IMR-90 (cell line): ENCODE results near the gene GFAP. TPM values are rescaled to one million over a fixed set of nuclear protein-coding genes. Genes with fewer than 3 reads are reported as not detected.

Experiments used
- ATAC-seq: fragments of 200-7000 bp; cut with Tn5 transposase; 2 replicates; pipeline ENCODE4 v1.9.1; 2020; ENCODE audit warnings: low read depth, mild to moderate bottlenecking, moderate library complexity
- BruUV-seq: library from RNA; stranded (reverse); fragments of 400-500 nt; replicated peaks from 2 replicates; lab custom pipeline; 2021; lab: Mats Ljungman, UMichigan
- CTCF ChIA-PET: fragments of 300-600 bp; formaldehyde crosslinking; extraction: SDS; loops from one replicate; lab custom pipeline; 2021; ENCODE audit warnings: antibody characterized with exemption; lab: Yijun Ruan, JAX
- POLR2A ChIA-PET: fragments of 300-600 bp; sonication (Branson Sonifier 250); formaldehyde crosslinking; loops from one replicate; lab custom pipeline; 2022; ENCODE audit warnings: antibody characterized with exemption; ENCODE audit not compliant: unreplicated experiment; lab: Charles Lee
- DNase-seq: peaks from one replicate; pipeline ENCODE4 v3.0.0; 2013
- H2AFZ ChIP-seq: replicated peaks from 2 replicates; pipeline ENCODE3; 2013; ENCODE audit warnings: low read length, mild to moderate bottlenecking; ENCODE audit not compliant: poor library complexity
- H2AK5ac ChIP-seq: 2 replicates; pipeline ENCODE4 v1.6.1; 2013; ENCODE audit warnings: low read depth, low read length, inconsistent platforms
- H2AK9ac ChIP-seq: replicated peaks from 2 replicates; pipeline ENCODE3; 2013; ENCODE audit warnings: mild to moderate bottlenecking, low read depth, low read length, moderate library complexity; ENCODE audit not compliant: poor library complexity
- H2BK120ac ChIP-seq: 2 replicates; pipeline ENCODE4 v1.6.1; 2013; ENCODE audit warnings: low read depth, low read length, inconsistent platforms
- H2BK15ac ChIP-seq: 3 replicates; pipeline ENCODE4 v1.6.1; 2013; ENCODE audit warnings: low read depth, low read length, inconsistent platforms
- H2BK20ac ChIP-seq: 2 replicates; pipeline ENCODE4 v1.6.1; 2013; ENCODE audit warnings: low read depth, mild to moderate bottlenecking, inconsistent platforms, low read length, moderate library complexity
- H2BK5ac ChIP-seq: 2 replicates; pipeline ENCODE4 v1.6.1; 2013; ENCODE audit warnings: mild to moderate bottlenecking, low read depth, low read length, inconsistent platforms; ENCODE audit not compliant: poor library complexity, severe bottlenecking
- H3K14ac ChIP-seq: replicated peaks from 2 replicates; pipeline ENCODE4 v1.6.1; 2013; ENCODE audit warnings: low read depth, low read length, inconsistent platforms
- H3K18ac ChIP-seq: 2 replicates; pipeline ENCODE4 v1.6.1; 2013; ENCODE audit warnings: low read depth, low read length, control low read depth
- H3K23ac ChIP-seq: 2 replicates; pipeline ENCODE4 v1.6.1; 2013; ENCODE audit warnings: low read depth, low read length, inconsistent platforms
- H3K27ac ChIP-seq: 2 replicates; pipeline ENCODE4 v1.5.1; 2013; ENCODE audit warnings: mild to moderate bottlenecking, control low read depth, low read length; ENCODE audit not compliant: insufficient read depth
- H3K27me3 ChIP-seq: 2 replicates; pipeline ENCODE4 v1.6.1; 2013; ENCODE audit warnings: low read length; ENCODE audit not compliant: control insufficient read depth, insufficient read depth
- H3K36me3 ChIP-seq: 2 replicates; pipeline ENCODE4 v1.6.1; 2013; ENCODE audit warnings: low read length, mixed read lengths; ENCODE audit not compliant: control insufficient read depth, insufficient read depth
- H3K4ac ChIP-seq: 2 replicates; pipeline ENCODE4 v1.6.1; 2013; ENCODE audit warnings: low read depth, low read length, inconsistent platforms
- H3K4me1 ChIP-seq: 2 replicates; pipeline ENCODE4 v1.6.1; 2013; ENCODE audit warnings: low read length, mixed read lengths; ENCODE audit not compliant: control insufficient read depth, insufficient read depth
- H3K4me2 ChIP-seq: 2 replicates; pipeline ENCODE4 v1.6.1; 2013; ENCODE audit warnings: low read depth, mild to moderate bottlenecking, control low read depth, low read length, moderate library complexity
- H3K4me3 ChIP-seq: 2 replicates; pipeline ENCODE4 v1.5.1; 2013; ENCODE audit warnings: low read depth, mild to moderate bottlenecking, control low read depth, low read length, moderate library complexity; ENCODE audit not compliant: insufficient read depth
- H3K56ac ChIP-seq: 2 replicates; pipeline ENCODE4 v1.6.1; 2013; ENCODE audit warnings: low read length, inconsistent platforms; ENCODE audit not compliant: insufficient read depth; ENCODE audit errors: extremely low read depth
- H3K79me1 ChIP-seq, 2 experiments: 2 replicates each; pipeline ENCODE4 v1.6.1; 2013; ENCODE audit warnings: low read length in 2 of 2, inconsistent platforms in 1 of 2, low read depth in 1 of 2
- H3K9ac ChIP-seq: 2 replicates; pipeline ENCODE4 v1.6.1; 2013; ENCODE audit warnings: low read depth, low read length, control low read depth
- H3K9me1 ChIP-seq: 2 replicates; pipeline ENCODE4 v1.6.1; 2013; ENCODE audit warnings: low read length, inconsistent platforms; ENCODE audit not compliant: insufficient read depth
- H3K9me3 ChIP-seq: 2 replicates; pipeline ENCODE4 v1.6.1; 2013; ENCODE audit warnings: low read length; ENCODE audit not compliant: control insufficient read depth, insufficient read depth
- H4K20me1 ChIP-seq: 2 replicates; pipeline ENCODE4 v1.6.1; 2013; ENCODE audit warnings: low read length, inconsistent platforms; ENCODE audit not compliant: insufficient read depth
- H4K5ac ChIP-seq: 2 replicates; pipeline ENCODE4 v1.6.1; 2013; ENCODE audit warnings: mild to moderate bottlenecking, low read depth, low read length, control low read depth
- H4K8ac ChIP-seq, 2 experiments: 2 replicates each; pipeline ENCODE4 v1.6.1; 2013; ENCODE audit warnings: low read depth in 2 of 2, low read length in 2 of 2, control low read depth in 1 of 2, inconsistent platforms in 1 of 2
- H4K91ac ChIP-seq: 2 replicates; pipeline ENCODE4 v1.6.1; 2013; ENCODE audit warnings: low read depth, low read length, inconsistent platforms; ENCODE audit not compliant: insufficient read depth
- MAFK ChIP-seq: IDR thresholded peaks from 2 replicates; pipeline ENCODE4 v1.6.1; 2012; ENCODE audit warnings: low read depth, low read length, improper control_type of control experiment
- RFX5 ChIP-seq: IDR thresholded peaks from 2 replicates; pipeline ENCODE4 v1.8.0; 2012; ENCODE audit warnings: low read depth, mild to moderate bottlenecking, low read length, moderate library complexity
- WGBS, 2 experiments: methylation state at CpG; one replicate each; pipeline versions ENCODE4 v1.1.5 to v1.1.7; 2013; ENCODE audit warnings: missing lambda C conversion rate in 2 of 2; ENCODE audit not compliant: insufficient read length in 1 of 2; ENCODE audit errors: extremely low coverage in 2 of 2; 5-methylcytosine and 5-hydroxymethylcytosine counted together
- dilution Hi-C: fragments of 300-500 bp; cut with HindIII; formaldehyde crosslinking; loops from one replicate; pipeline ENCODE4 v1.14.3; 2018; ENCODE audit warnings: low sequenced_read_pairs; ENCODE audit not compliant: unreplicated experiment
- in situ Hi-C: fragments of 300-500 bp; cut with MboI; formaldehyde crosslinking; loops from 3 replicates; pipeline ENCODE4 v1.14.3; 2019; ENCODE audit warnings: low sequenced_read_pairs, inconsistent platforms, mixed read lengths
- intact Hi-C: fragments of 100-400 bp; cut with micrococcal nuclease; formaldehyde crosslinking; loops from 2 replicates; pipeline ENCODE4 v1.10.0; 2022
- polyA plus RNA-seq, 3 experiments: library from polyadenylated mRNA; depleted of rRNA; stranded (reverse); fragments of >200 nt; gene quantifications; 2 replicates each; pipeline ENCODE4 v1.2.3, GENCODE V29; 2012; ENCODE audit warnings: low replicate concordance in 1 of 3
- total RNA-seq: library from RNA; depleted of rRNA; stranded (reverse); fragments of >200 nt; gene quantifications from 2 replicates; pipeline ENCODE4 v1.2.3, GENCODE V29; 2012

GFAP gene
- total and polyA plus RNA-seq, 2 of the 4 experiments (the other 2 are of a cell fraction): 0.18 to 0.19 TPM

DNA sequence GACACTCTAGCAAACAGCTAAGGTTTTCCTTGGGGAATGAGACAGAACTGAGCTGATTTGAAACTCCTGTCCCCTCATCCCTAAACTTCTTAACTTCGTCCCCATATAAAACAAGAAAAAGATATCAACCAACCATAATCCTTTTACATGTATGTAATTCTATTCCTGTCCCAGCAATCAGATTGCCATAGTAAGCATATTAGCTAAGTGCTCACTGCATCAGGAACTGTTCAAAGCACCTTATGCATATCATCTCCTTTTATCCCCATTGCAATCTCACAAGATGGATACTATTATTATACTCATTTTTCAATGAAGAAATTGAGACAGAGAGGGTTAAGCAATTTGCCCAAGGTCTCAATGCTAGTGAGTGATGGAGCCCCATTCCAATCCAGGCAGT is 25.5 kb upstream of the GFAP start:
- BruUV-seq: no TSS peak

More for the DNA sequence above, 25.5 kb upstream of the GFAP start:
- ATAC-seq (no peak), DNase-seq (no peak)
- intact Hi-C loops: no loop called here
- H3K4me3 ChIP-seq: no peak overlapping the region
- 0 out of 2 replicates have a peak overlapping the region, but pooled peaks have one; percentile 16 for H2BK20ac ChIP-seq
- dilution Hi-C loops: no loop called here
- H3K4me1 ChIP-seq: peaks cover 12% of the 10 kb centered on the region
- no peaks in the 10 kb centered on the region for H3K9me3 ChIP-seq
- H2AFZ ChIP-seq: no peak overlapping the region
- H2AK9ac ChIP-seq: no peak overlapping the region
- in situ Hi-C loops: no loop called here
- no peak overlapping the region for H3K27ac ChIP-seq
- H3K14ac ChIP-seq: no peak overlapping the region
- no peak overlapping the region for H3K18ac ChIP-seq
- peak overlapping the region in 1 of 2 experiments; percentile 40; a peak in 1 of 4 replicates for H4K8ac ChIP-seq
- no peak overlapping the region for H2BK15ac ChIP-seq
- H4K20me1 ChIP-seq: peaks cover 7% of the 10 kb centered on the region
- ChIA-PET CTCF (interaction anchor here (0.5 kb wide), 1 partner anchor 27 kb away, joined by 3 read pairs; the partner anchor contains the start of gene C1QL1), POLR2A (interaction anchor here (0.6 kb wide), 1 partner anchor 17 kb away, joined by 3 read pairs; no protein-coding TSS in a partner anchor)
- H4K5ac ChIP-seq: no peak overlapping the region
- no peak overlapping the region for H2AK5ac ChIP-seq
- peak overlapping the region; percentile 66; the same call in 1 of the 2 replicates for H3K23ac ChIP-seq
- no peak overlapping the region for H3K56ac ChIP-seq
- H3K36me3 ChIP-seq: no peaks in the 10 kb centered on the region
- no peak overlapping the region for H3K9ac ChIP-seq
- H3K9me1 ChIP-seq: peaks cover 10% of the 10 kb centered on the region
- TF ChIP-seq MAFK (peak; percentile 27; the same call in 1 of the 2 replicates), RFX5 (no peak)
- H3K79me1 ChIP-seq: peaks cover 20 to 41% of the 10 kb centered on the region in 2 experiments
- 100% methylated on average over 1 of the region's 1 CpG; no CpG with 5 or more reads in 1 of the 2 experiments for WGBS, 2 experiments
- H3K4ac ChIP-seq: no peak overlapping the region
- H4K91ac ChIP-seq: no peak overlapping the region
- no peak overlapping the region for H2BK5ac ChIP-seq
- H3K4me2 ChIP-seq: peak overlapping the region; percentile 26
- no peaks in the 10 kb centered on the region for H3K27me3 ChIP-seq
- no peak overlapping the region for H2BK120ac ChIP-seq
